Heart left ventricle (tissue), 13 donors: Measurements from ENCODE around the gene TFB1M.

Experiments used
- POLR2A ChIP-seq, 2 donors: fragments of 450-650 bp; IDR thresholded peaks; one replicate each; pipeline ENCODE4 v1.6.1; 2017; ENCODE audit warnings: antibody characterized with exemption in 2 of 2, mild to moderate bottlenecking in 2 of 2, moderate library complexity in 2 of 2
- TF ChIP-seq, protein P1 (sequence below), 12 donors: fragments of 200-600 bp; sonication (generic) in 4 of 12; IDR thresholded peaks; one replicate each; pipeline versions ENCODE4 v1.5.0 to v1.8.0; 2018 to 2022; ENCODE audit warnings: antibody characterized with exemption in 12 of 12, mild to moderate bottlenecking in 5 of 12
- donor health status: ischemic (EF 13 %, LVEDD 7.1; RV severe dilation, severe dysfunction).
- donor health status: DM: no; HTN: yes; CAD: no.
- donor health status: DM: no; HTN: no; CAD: no.
- donor health status: ischemic (EF 25% LVEDD 6.9; RV normal size, moderate dysfunction).
- donor health status: ischemic (EF 25% LVEDD 5.7; RV mildly dilated, moderate dysfunction).
- donor health status: ischemic (EF 35%, LVEDD 5.7; RV mildly dilated, moderate dysfunction).
- donor health status: nonischemic (EF 11% LVEDD 7.7; RV severe dilation, severe dysfunction).
- donor health status: DM: yes; HTN: yes; CAD: no.
- donor health status: PGD.
- donor health status: ischemic (EF 29% LVEDD 5.4; RV normal size, mild dysfunction).
- donor health status: nonischemic (EF 23%, LVEDD 6.1; RV moderate dilation, normal function).

- TF ChIP-seq, protein P1, sequence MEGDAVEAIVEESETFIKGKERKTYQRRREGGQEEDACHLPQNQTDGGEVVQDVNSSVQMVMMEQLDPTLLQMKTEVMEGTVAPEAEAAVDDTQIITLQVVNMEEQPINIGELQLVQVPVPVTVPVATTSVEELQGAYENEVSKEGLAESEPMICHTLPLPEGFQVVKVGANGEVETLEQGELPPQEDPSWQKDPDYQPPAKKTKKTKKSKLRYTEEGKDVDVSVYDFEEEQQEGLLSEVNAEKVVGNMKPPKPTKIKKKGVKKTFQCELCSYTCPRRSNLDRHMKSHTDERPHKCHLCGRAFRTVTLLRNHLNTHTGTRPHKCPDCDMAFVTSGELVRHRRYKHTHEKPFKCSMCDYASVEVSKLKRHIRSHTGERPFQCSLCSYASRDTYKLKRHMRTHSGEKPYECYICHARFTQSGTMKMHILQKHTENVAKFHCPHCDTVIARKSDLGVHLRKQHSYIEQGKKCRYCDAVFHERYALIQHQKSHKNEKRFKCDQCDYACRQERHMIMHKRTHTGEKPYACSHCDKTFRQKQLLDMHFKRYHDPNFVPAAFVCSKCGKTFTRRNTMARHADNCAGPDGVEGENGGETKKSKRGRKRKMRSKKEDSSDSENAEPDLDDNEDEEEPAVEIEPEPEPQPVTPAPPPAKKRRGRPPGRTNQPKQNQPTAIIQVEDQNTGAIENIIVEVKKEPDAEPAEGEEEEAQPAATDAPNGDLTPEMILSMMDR (IDR thresholded peaks at IDR 0.05) = no peak
- no peak for TF ChIP-seq POLR2A (IDR thresholded peaks at IDR 0.05)
Observed at GRCh38 chr6:155269765-155270164, 44.5 kb downstream of the TFB1M start.
